22Rv1 (cell line): Measurements from ENCODE around the gene RASGRP2.

Source experiments
- H3K27ac ChIP-seq: fragments of 450-650 bp; 2 replicates; pipeline ENCODE4 v1.5.1; 2017
- ZFX ChIP-seq: fragments of 450-650 bp; IDR thresholded peaks from 2 replicates; pipeline ENCODE4 v1.6.1; 2017; ENCODE audit warnings: antibody characterized with exemption, borderline replicate concordance
- TF ChIP-seq, protein P1 (sequence below): fragments of 450-650 bp; IDR thresholded peaks from 2 replicates; pipeline ENCODE4 v1.5.1; 2017; ENCODE audit warnings: mild to moderate bottlenecking

RASGRP2 gene

DNA sequence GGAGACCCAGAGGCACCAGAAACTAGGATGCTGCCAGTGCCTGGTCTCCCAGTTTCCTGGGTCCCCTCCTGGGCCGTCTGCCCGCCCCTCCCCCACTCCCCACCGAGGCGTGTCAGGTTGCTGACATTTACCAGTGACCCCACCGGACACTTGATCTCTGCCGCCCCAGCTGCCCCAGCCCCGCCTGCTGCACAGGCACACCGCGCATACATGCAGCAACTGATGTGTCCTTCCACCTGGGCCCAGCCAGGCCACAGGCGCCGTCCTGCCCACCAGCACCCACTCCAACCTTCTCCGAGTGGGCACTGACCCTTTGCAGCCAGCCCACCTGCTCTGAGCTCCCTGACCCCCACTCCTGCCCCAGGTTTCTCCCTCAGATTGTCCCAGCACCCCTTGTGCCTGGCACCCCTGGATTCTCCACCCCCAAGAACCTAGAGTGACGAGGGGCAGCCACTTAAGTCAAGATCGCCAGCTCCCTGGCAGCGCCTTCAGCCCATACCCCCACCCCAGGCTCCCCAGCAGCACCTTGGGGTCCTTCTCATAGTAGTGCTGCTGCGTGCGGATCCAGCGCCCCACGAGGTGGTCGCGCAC is 15.3 kb upstream of the RASGRP2 start:
- no peak for TF ChIP-seq ZFX
- TF ChIP-seq, protein P1, sequence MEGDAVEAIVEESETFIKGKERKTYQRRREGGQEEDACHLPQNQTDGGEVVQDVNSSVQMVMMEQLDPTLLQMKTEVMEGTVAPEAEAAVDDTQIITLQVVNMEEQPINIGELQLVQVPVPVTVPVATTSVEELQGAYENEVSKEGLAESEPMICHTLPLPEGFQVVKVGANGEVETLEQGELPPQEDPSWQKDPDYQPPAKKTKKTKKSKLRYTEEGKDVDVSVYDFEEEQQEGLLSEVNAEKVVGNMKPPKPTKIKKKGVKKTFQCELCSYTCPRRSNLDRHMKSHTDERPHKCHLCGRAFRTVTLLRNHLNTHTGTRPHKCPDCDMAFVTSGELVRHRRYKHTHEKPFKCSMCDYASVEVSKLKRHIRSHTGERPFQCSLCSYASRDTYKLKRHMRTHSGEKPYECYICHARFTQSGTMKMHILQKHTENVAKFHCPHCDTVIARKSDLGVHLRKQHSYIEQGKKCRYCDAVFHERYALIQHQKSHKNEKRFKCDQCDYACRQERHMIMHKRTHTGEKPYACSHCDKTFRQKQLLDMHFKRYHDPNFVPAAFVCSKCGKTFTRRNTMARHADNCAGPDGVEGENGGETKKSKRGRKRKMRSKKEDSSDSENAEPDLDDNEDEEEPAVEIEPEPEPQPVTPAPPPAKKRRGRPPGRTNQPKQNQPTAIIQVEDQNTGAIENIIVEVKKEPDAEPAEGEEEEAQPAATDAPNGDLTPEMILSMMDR = no peak
- no peak overlapping the region for H3K27ac ChIP-seq

GRCh38 chr11:64758330-64759079 is 14.6 kb upstream of the RASGRP2 start:
- TF ChIP-seq, protein P1 = no peak
- no peak for TF ChIP-seq ZFX
- no peak overlapping the region for H3K27ac ChIP-seq

DNA sequence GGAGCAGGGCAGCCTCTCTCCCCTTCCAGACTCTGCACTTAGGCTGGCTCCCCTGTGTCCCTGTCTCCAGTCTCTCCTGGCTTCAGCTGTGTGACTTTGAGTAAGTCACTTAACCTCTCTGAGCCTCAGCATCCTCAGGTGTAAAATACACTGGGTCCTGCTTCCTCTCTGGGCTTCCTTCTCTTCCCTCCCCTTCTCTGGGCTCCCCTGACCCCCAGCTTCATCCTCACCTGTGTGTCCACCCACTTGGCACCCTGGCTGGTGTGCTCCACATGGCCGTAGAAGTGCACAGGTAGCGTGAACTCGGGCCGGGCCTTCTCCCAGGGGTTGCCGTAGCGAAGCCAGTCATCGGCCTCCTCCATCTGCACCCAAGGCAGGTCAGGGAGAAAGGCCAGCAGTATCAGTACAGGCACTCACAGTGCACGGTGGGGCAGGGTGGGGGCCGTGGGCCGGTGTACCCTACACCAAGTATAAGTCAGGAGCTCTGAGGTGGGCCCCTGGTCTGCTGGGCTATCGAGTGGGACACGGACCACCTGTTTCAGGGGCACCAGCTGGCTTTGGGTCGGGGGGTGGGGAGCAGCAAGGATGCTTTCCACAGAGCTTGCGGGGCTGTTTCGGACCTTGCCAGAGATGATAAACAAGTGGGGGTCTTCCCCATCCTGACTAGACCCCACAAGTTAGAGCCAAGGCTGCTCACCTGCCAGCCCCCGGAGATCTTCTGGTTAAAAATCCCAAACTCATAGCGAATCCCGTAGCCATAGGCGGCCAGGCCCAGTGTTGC is 13.8 kb upstream of the RASGRP2 start:
- TF ChIP-seq ZFX = no peak
- TF ChIP-seq, protein P1 = no peak
- H3K27ac ChIP-seq = no peak overlapping the region

GRCh38 chr11:64755681-64756361 is 11.9 kb upstream of the RASGRP2 start:
- TF ChIP-seq ZFX = no peak
- TF ChIP-seq, protein P1 = no peak
- no peak overlapping the region for H3K27ac ChIP-seq

DNA sequence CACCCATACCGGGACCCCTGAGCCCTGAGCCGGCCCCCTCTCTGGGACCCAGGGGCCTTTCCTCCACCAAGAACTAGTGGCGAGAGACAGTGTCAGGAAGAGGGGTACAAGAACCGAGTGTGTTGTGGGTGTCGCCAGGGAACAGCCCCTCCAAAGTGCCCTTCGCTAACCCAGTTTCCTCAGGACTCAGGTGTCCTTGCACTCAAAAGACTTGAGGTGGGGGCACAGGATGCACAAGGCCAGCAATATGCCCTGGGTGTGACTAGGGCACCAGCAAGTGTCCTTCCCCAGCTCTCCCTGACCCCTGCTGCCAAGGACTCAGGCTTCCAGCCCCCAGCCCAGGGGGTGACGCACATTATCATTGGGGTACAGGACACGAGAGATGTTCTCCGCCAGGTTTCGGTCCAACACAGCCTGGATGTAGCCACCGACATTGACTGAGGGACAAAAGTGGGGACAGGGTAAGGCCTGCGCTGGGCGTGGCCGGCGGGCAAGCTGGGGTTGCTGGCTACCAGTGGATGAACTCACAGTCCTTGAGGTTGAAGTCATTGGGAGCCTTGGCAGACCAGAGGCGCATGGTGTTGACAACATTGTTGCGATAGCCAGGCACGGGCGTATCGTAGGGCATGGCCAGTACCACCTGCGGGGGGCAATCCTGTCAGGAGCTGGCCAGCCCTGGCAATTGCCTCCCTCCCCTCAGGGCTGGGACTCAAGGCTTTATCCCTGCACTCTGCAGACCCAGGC is 11.1 kb upstream of the RASGRP2 start:
- TF ChIP-seq ZFX = no peak
- TF ChIP-seq, protein P1 = no peak
- no peak overlapping the region for H3K27ac ChIP-seq

- TF ChIP-seq ZFX = no peak
- TF ChIP-seq, protein P1 = no peak
- no peak overlapping the region for H3K27ac ChIP-seq
Observed at GRCh38 chr11:64754124-64754918, 10.4 kb upstream of the RASGRP2 start.
